Gastroesophageal sphincter (tissue), 4 donors: ENCODE results near the gene INTS7. TPM values are rescaled to one million over a fixed set of nuclear protein-coding genes. Genes with fewer than 3 reads are reported as not detected.

Experiments
- ATAC-seq: fragments of 150-250 bp; one replicate; pipeline ENCODE4 v1.9.1; 2016; ENCODE audit warnings: mild to moderate bottlenecking, moderate library complexity
- H3K27ac ChIP-seq, 4 donors: fragments of 200-600 bp; sonication (generic) in 3 of 4; 1 replicate in 3 of 4; 2 replicates in 1 of 4; pipeline ENCODE4 v1.5.1; 2016 to 2019
- H3K27me3 ChIP-seq: fragments of 200-600 bp; sonication (generic); one replicate; pipeline ENCODE4 v1.5.1; 2019
- H3K36me3 ChIP-seq, 2 donors: fragments of 200-600 bp; sonication (generic); one replicate each; pipeline ENCODE4 v1.5.1; 2019; ENCODE audit warnings: control low read depth in 1 of 2
- H3K4me1 ChIP-seq, 3 donors: fragments of 200-600 bp; sonication (generic); 1 replicate in 2 of 3; 2 replicates in 1 of 3; pipeline ENCODE4 v1.5.1; 2016 to 2019; ENCODE audit warnings: control low read depth in 2 of 3
- H3K4me3 ChIP-seq, 2 donors: fragments of 200-600 bp; sonication (generic); one replicate each; pipeline ENCODE4 v1.5.1; 2019; ENCODE audit warnings: mild to moderate bottlenecking in 1 of 2, moderate library complexity in 1 of 2
- H3K9me3 ChIP-seq, 3 donors: fragments of 200-600 bp; sonication (generic); one replicate each; pipeline ENCODE4 v1.5.1; 2017 to 2019; ENCODE audit warnings: control low read depth in 2 of 3
- EP300 ChIP-seq: sonication (generic); formaldehyde crosslinking; IDR thresholded peaks from one replicate; pipeline ENCODE4 v1.6.1; 2017; ENCODE audit warnings: antibody characterized with exemption, mild to moderate bottlenecking
- POLR2A ChIP-seq, 2 donors: fragments of 450-650 bp; IDR thresholded peaks; one replicate each; pipeline ENCODE4 v1.6.1; 2017; ENCODE audit warnings: antibody characterized with exemption in 2 of 2, mild to moderate bottlenecking in 2 of 2, moderate library complexity in 1 of 2
- POLR2AphosphoS5 ChIP-seq: sonication (generic); formaldehyde crosslinking; IDR thresholded peaks from one replicate; pipeline ENCODE4 v1.6.1; 2017; ENCODE audit warnings: antibody characterized with exemption
- WGBS, 2 donors: methylation state at CpG; one replicate each; pipeline ENCODE4 v1.1.5; 2018; ENCODE audit warnings: low coverage in 1 of 2; 5-methylcytosine and 5-hydroxymethylcytosine counted together
- total RNA-seq, 4 donors: library from RNA; depleted of rRNA; stranded (reverse); fragments of >200 nt; gene quantifications; one replicate each; pipeline ENCODE4 v1.1.0, GENCODE V29; 2016
- TF ChIP-seq, protein P1 (sequence below), 4 experiments: fragments of 200-600 bp in 2 of 4; fragments of 450-650 bp in 2 of 4; sonication (generic) in 1 of 4; IDR thresholded peaks; one replicate each; pipeline ENCODE4 v1.5.1; 2017 to 2019; ENCODE audit warnings: antibody characterized with exemption in 4 of 4, mild to moderate bottlenecking in 2 of 4, moderate library complexity in 2 of 4

The INTS7 gene
- total RNA-seq, 4 donors from 2014 or later, result 6.1 to 14.2 (median 8.2) TPM

DNA sequence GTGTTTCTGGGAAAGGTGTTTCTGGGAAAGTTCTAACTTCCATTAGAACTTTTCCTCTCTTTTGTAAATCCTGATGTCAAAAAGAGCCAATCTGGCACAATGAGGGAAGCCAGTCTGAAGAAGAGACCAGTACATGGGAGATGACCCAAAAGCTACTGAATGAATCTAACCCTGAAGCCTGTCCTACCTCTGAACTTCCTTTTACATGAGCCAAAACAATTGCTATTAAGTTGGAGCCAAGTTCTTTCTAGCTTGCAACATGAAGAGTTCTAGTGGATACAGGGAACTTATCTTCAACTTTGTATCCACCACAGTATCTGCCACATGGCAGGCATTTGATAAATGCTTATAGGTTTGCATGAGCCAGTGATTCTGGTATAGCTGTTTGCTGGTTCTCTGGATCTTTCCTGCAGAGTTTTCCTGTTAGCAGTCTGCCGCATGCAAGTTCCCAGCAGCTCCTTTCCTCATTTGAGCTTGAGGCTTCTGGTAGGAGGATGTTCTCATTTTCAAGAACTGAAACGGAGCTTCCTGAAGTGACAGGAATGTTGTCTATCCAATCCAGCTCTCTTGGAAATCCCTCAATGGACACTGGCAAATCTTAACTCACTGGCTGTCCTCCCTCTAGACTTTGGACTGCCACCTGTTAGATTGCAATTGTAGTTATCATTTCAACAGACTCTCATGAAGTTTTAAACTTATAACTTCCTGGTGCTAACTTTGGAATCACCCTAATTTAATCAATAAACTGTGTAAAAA is 131.7 kb downstream of the INTS7 start:
- Histone ChIP-seq H3K36me3 (no peaks in the 10 kb centered on the region), H3K4me1 (no peaks in the 10 kb centered on the region), H3K27ac (no peak overlapping the region), H3K4me3 (no peak overlapping the region), H3K9me3 (no peaks in the 10 kb centered on the region), H3K27me3 (no peaks in the 10 kb centered on the region)
- no peak for ATAC-seq
- no peak for TF ChIP-seq POLR2AphosphoS5
- TF ChIP-seq, protein P1, sequence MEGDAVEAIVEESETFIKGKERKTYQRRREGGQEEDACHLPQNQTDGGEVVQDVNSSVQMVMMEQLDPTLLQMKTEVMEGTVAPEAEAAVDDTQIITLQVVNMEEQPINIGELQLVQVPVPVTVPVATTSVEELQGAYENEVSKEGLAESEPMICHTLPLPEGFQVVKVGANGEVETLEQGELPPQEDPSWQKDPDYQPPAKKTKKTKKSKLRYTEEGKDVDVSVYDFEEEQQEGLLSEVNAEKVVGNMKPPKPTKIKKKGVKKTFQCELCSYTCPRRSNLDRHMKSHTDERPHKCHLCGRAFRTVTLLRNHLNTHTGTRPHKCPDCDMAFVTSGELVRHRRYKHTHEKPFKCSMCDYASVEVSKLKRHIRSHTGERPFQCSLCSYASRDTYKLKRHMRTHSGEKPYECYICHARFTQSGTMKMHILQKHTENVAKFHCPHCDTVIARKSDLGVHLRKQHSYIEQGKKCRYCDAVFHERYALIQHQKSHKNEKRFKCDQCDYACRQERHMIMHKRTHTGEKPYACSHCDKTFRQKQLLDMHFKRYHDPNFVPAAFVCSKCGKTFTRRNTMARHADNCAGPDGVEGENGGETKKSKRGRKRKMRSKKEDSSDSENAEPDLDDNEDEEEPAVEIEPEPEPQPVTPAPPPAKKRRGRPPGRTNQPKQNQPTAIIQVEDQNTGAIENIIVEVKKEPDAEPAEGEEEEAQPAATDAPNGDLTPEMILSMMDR (IDR thresholded peaks at IDR 0.05), result no peak
- no peak for TF ChIP-seq EP300
- TF ChIP-seq POLR2A (IDR thresholded peaks at IDR 0.05), result no peak
- WGBS, 2 donors, result 18% methylated on average over 1 of the region's 2 CpGs; no CpG with 5 or more reads in 1 of the 2 donors

DNA sequence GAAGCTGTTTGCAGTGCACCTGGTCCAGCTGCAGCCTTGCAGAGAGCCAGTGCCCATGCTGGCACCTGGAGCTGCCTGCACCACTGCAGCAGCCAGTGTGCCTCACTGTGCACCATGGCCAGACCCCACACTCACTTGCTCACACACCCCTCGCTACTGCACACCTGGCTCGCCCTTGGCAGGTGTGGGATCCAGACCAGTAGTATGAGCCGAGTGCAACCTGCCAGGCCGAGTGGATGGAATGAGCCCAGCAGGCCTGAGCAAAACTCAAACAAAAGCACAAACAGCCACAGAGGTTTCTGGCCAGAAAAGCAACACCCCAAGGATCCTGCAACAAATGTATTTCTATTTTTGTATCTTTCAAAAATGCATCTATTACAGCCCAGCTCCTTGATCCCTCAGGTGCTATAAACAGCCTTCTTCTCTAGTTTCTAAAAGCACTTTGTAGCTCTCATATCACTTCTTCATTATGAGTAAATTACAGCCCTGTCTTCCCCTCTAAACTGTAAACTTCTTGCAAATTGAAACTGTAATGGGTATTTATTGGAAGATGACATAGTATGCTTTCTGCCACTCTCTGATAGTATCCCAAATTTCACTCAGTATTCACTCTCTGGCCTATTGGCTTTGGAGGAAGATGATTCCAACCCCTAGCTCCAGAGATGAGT is 132.6 kb downstream of the INTS7 start:
- TF ChIP-seq, protein P1 (IDR thresholded peaks at IDR 0.05), result no peak
- no peak for TF ChIP-seq POLR2AphosphoS5
- no peak for TF ChIP-seq EP300
- no peak for TF ChIP-seq POLR2A (IDR thresholded peaks at IDR 0.05)
- Histone ChIP-seq H3K9me3 (no peaks in the 10 kb centered on the region), H3K4me1 (no peaks in the 10 kb centered on the region), H3K36me3 (no peaks in the 10 kb centered on the region), H3K27me3 (no peaks in the 10 kb centered on the region), H3K4me3 (no peak overlapping the region), H3K27ac (no peak overlapping the region)
- ATAC-seq, result no peak
- WGBS, 2 donors, result 100% methylated on average over 1 of the region's 4 CpGs; no CpG with 5 or more reads in 1 of the 2 donors

DNA sequence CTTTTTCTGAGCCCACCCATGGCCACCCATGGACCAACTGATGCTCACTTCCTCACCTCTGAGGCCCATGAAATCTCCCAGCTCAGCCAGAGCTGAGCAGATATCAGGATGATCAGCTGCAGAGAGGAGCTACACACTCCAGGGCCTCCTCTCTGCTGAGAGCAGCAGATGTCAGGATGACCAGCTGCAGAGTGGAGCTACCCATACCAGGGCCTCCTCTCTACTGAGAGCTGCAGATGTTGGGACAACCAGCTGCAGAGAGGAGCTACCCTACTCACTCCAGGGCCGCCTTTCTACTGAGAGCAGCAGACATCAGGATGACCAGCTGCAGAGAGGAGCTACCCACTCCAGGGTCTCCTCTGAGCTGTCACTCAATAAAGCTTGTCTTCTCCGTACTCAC is 133.4 kb downstream of the INTS7 start:
- WGBS, 2 donors, result 100% methylated on average over 1 of the region's 2 CpGs; no CpG with 5 or more reads in 1 of the 2 donors
- TF ChIP-seq, protein P1 (IDR thresholded peaks at IDR 0.05), result no peak
- TF ChIP-seq EP300 (no peak), POLR2AphosphoS5 (no peak), POLR2A (IDR thresholded peaks at IDR 0.05) (no peak)
- Histone ChIP-seq H3K36me3 (no peaks in the 10 kb centered on the region), H3K27me3 (no peaks in the 10 kb centered on the region), H3K9me3 (no peaks in the 10 kb centered on the region), H3K4me3 (no peak overlapping the region), H3K27ac (no peak overlapping the region), H3K4me1 (no peaks in the 10 kb centered on the region)
- no peak for ATAC-seq

DNA sequence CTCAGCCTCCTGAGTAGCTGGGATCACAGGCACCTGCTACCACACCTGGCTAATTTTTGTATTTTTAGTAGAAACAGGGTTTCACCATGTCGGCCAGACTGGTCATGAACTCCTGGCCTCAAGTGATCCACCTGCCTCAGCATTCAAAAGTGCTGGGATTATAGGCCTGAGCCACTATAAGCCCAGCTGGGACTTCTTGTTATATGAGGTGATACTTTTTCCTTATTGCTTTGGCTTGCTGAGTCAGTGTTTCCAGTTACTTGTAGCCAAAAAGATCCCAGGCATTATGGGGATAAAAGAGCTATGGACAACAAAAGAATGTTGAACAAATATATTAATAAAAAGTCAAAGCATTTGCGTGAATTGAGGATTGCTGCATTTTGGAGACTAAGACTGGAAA is 134.9 kb downstream of the INTS7 start:
- Histone ChIP-seq H3K36me3 (no peaks in the 10 kb centered on the region), H3K4me3 (no peak overlapping the region), H3K9me3 (no peaks in the 10 kb centered on the region), H3K27ac (no peak overlapping the region), H3K4me1 (no peaks in the 10 kb centered on the region), H3K27me3 (no peaks in the 10 kb centered on the region)
- TF ChIP-seq POLR2AphosphoS5, result no peak
- TF ChIP-seq EP300, result no peak
- TF ChIP-seq, protein P1 (IDR thresholded peaks at IDR 0.05), result no peak
- no peak for TF ChIP-seq POLR2A (IDR thresholded peaks at IDR 0.05)
- WGBS, 2 donors, result 79 to 92% methylated on average over 1 to 2 of the region's 2 CpGs
- ATAC-seq, result no peak
